K562 (cell line): ENCODE data around the gene SIGMAR1. TPM values are rescaled to one million over a fixed set of nuclear protein-coding genes. Genes with fewer than 3 reads are reported as not detected.

Source experiments
- ATF6 ChIP-seq: sonication (generic); formaldehyde crosslinking; IDR thresholded peaks from 2 replicates; pipeline ENCODE4 v1.4.0; 2020; ENCODE audit warnings: mild to moderate bottlenecking, missing genetic modification reagents
- CTBP1 ChIP-seq: fragments of 450-650 bp; IDR thresholded peaks from 2 replicates; pipeline ENCODE4 v1.6.1; 2016; ENCODE audit warnings: borderline replicate concordance
- E2F6 ChIP-seq, 2 experiments: IDR thresholded peaks; 2 replicates each; pipeline ENCODE4 v1.6.1; 2011; ENCODE audit warnings: borderline replicate concordance in 1 of 2, control low read depth in 1 of 2, low read depth in 1 of 2, low read length in 1 of 2, mild to moderate bottlenecking in 1 of 2, mixed read lengths in 1 of 2, moderate library complexity in 1 of 2; ENCODE audit not compliant: insufficient read depth in 1 of 2, insufficient read length in 1 of 2, poor library complexity in 1 of 2, severe bottlenecking in 1 of 2; ENCODE audit errors: extremely low read depth in 1 of 2
- GABPB1 ChIP-seq: sonication (generic); formaldehyde crosslinking; IDR thresholded peaks from 2 replicates; pipeline ENCODE4 v1.8.0; 2022; ENCODE audit warnings: mild to moderate bottlenecking, missing genetic modification reagents
- GTF2B ChIP-seq: IDR thresholded peaks from 2 replicates; pipeline ENCODE4 v1.6.1; 2011; ENCODE audit not compliant: insufficient read length; ENCODE audit errors: extremely low read depth
- MAZ ChIP-seq, 2 experiments: fragments of 450-650 bp in 1 of 2; sonication (generic) in 1 of 2; formaldehyde crosslinking; IDR thresholded peaks in 1 of 2; conservative IDR thresholded peaks in 1 of 2; 2 replicates each; pipeline versions ENCODE4 v1.4.0 to v1.5.0; 2020; ENCODE audit warnings: mild to moderate bottlenecking in 1 of 2, missing genetic modification reagents in 1 of 2
- MCM3 ChIP-seq: fragments of 450-650 bp; IDR thresholded peaks from 2 replicates; pipeline ENCODE4 v1.6.1; 2016
- MYNN ChIP-seq, 2 experiments: sonication (generic); formaldehyde crosslinking in 1 of 2; IDR thresholded peaks; 2 replicates each; pipeline versions ENCODE4 v1.5.0 to v1.6.1; 2016 to 2020; ENCODE audit warnings: antibody characterized with exemption in 1 of 2, missing genetic modification reagents in 1 of 2
- NR2C2 ChIP-seq, 2 experiments: fragments of 200-800 bp in 1 of 2; sonication (Bioruptor generic) in 1 of 2; sonication (generic) in 1 of 2; formaldehyde crosslinking in 1 of 2; IDR thresholded peaks; 2 replicates each; pipeline versions ENCODE4 v1.6.1 to v1.8.0; 2016 to 2022; ENCODE audit warnings: mild to moderate bottlenecking in 1 of 2, missing compliant biosample characterization in 1 of 2, missing genetic modification characterization in 1 of 2, missing genetic modification reagents in 1 of 2
- PHB2 ChIP-seq: fragments of 450-650 bp; IDR thresholded peaks from 2 replicates; pipeline ENCODE4 v1.6.1; 2017; ENCODE audit warnings: low read depth
- TFAP4 ChIP-seq: sonication (generic); formaldehyde crosslinking; IDR thresholded peaks from 2 replicates; pipeline ENCODE4 v1.8.0; 2022; ENCODE audit warnings: missing genetic modification reagents, mild to moderate bottlenecking, moderate library complexity, borderline replicate concordance
- ZFP30 ChIP-seq: fragments of 250-450 bp; sonication (Bioruptor Pico); IDR thresholded peaks from 2 replicates; pipeline ENCODE4 v1.8.0; 2022; ENCODE audit warnings: moderate library complexity, mild to moderate bottlenecking, inconsistent platforms, borderline replicate concordance
- ZNF280A ChIP-seq: fragments of 450-650 bp; IDR thresholded peaks from 2 replicates; pipeline ENCODE4 v1.6.1; 2018; ENCODE audit warnings: mild to moderate bottlenecking, low read depth; ENCODE audit not compliant: partially characterized antibody
- ZNF324 ChIP-seq: fragments of 250-450 bp; sonication (Bioruptor Pico); IDR thresholded peaks from 2 replicates; pipeline ENCODE4 v1.4.0; 2020; ENCODE audit warnings: mild to moderate bottlenecking
- ZNF445 ChIP-seq: fragments of 250-450 bp; sonication (Bioruptor Pico); IDR thresholded peaks from 2 replicates; pipeline ENCODE4 v1.4.0; 2020; ENCODE audit warnings: low read depth, mild to moderate bottlenecking, moderate library complexity
- polyA plus RNA-seq, 8 experiments: library from polyadenylated mRNA; depleted of rRNA in 4 of 8; stranded (reverse) in 5 of 8; unstranded in 3 of 8; fragments of >200 nt; fragmentation: Nextera tagmentation in 2 of 8; fragmentation: Illumina TruSeq in 1 of 8; extraction: Ambion mirVana in 2 of 8; extraction: Trizol in 1 of 8; gene quantifications; 2 replicates each; pipeline versions ENCODE4 v1.2.1 to v1.2.3, GENCODE V29; 2011 to 2014; ENCODE audit warnings: inconsistent platforms in 1 of 8, missing spikeins in 1 of 8
- total RNA-seq, 7 experiments: library from RNA; depleted of rRNA in 6 of 7; stranded (reverse); fragments of >200 nt in 6 of 7; fragmentation: Illumina TruSeq in 2 of 7; extraction: Trizol in 2 of 7; gene quantifications; 2 replicates each; pipeline versions ENCODE4 v1.2.1 to v1.2.3, GENCODE V29; 2011 to 2021; ENCODE audit warnings: low replicate concordance in 1 of 7
- TF ChIP-seq, protein P1 (sequence below): IDR thresholded peaks from 2 replicates; pipeline ENCODE4 v1.6.1; 2014; ENCODE audit warnings: antibody characterized with exemption

Gene SIGMAR1
- total and polyA plus RNA-seq, 9 of the 15 experiments (the other 6 are each of a cell fraction or from before 2014, with no cell fraction given): 6.9 to 80.0 (median 35.2) TPM

DNA sequence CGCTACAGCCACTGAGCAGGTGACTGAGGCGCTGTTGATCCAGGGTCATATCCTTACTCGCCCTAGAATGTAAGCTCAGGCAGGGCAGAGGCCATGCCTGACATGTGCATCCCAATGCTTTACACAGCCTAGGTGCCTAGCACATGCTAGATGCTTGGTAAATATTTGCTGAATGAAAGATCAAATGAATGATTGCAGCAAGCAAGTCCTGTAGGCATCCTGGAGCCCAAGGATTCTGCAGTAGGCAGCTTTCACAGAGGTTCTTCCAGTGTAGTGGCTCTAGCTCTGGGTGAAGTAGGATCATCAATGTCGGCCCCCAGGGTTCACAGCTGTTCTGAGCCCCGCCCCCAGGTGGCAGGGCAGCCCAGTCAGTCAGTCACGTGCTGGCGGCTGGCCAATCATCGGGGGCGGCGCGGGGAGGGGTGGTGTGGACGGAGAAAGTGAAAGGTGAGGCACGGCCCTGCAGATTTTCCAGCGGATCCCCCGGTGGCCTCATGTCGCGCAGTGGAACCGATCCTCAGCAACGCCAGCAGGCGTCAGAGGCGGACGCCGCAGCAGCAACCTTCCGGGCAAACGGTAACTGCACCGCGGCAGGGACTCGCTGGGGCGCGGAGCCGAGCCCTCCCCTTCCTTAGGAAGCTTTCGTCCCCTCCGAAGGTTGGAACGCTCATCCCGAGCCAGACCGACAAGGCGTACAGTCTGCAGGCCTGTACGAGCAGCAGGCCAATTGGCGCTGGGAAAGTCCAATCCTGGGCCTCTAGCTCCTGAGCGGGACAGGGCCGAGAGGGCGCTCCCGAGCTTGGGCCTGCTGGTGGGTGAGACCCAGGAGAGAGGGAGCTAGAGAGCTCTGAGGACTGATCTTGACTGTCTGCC lies 8.9 kb upstream of the SIGMAR1 start, which contains the start of gene GALT (continued):
- TF ChIP-seq MYNN (IDR thresholded peaks at IDR 0.05) (no peak), MYNN (CRISPR knock-in tag; IDR thresholded peaks at IDR 0.05) (no peak), ATF6 (0 out of 2 replicates have a peak, but pooled peaks have one; percentile 17), MAZ (CRISPR knock-in tag; conservative IDR thresholded peaks at IDR 0.05 in 1 of 2, IDR thresholded peaks at IDR 0.05 in 1 of 2) (peak; percentile 50 to 74; a peak in 3 of 4 replicates), ZNF324 (CRISPR knock-in tag) (no peak), NR2C2 (CRISPR knock-in tag; IDR thresholded peaks at IDR 0.05) (no peak), NR2C2 (tag; IDR thresholded peaks at IDR 0.05) (peak; percentile 81), TFAP4 (peak; percentile 99), ZNF280A (no peak), GABPB1 (CRISPR knock-in tag) (peak; percentile 19), E2F6 (IDR thresholded peaks at IDR 0.05; ENCODE audit: borderline replicate concordance in 1 of 2, extremely low read depth in 1 of 2, insufficient read depth in 1 of 2, insufficient read length in 1 of 2, low read depth in 1 of 2, low read length in 1 of 2, poor library complexity in 1 of 2, severe bottlenecking in 1 of 2) (peak in 1 of 2 experiments; percentile 66), CTBP1 (peak; percentile 36; the same call in 1 of the 2 replicates), ZNF445 (CRISPR knock-in tag) (no peak), GTF2B (no peak), PHB2 (no peak), MCM3 (no peak), ZFP30 (CRISPR knock-in tag) (no peak)
- TF ChIP-seq, protein P1, sequence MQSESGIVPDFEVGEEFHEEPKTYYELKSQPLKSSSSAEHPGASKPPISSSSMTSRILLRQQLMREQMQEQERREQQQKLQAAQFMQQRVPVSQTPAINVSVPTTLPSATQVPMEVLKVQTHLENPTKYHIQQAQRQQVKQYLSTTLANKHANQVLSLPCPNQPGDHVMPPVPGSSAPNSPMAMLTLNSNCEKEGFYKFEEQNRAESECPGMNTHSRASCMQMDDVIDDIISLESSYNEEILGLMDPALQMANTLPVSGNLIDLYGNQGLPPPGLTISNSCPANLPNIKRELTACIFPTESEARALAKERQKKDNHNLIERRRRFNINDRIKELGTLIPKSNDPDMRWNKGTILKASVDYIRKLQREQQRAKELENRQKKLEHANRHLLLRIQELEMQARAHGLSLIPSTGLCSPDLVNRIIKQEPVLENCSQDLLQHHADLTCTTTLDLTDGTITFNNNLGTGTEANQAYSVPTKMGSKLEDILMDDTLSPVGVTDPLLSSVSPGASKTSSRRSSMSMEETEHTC: 0 out of 2 replicates have a peak, but pooled peaks have one; percentile 13
